Coronary artery (tissue), 2 donors: Measurements from ENCODE around the gene ACTC1.

Source experiments
- DNase-seq: peaks from one replicate; pipeline ENCODE4 v3.0.0-alpha.2; 2017; ENCODE audit warnings: low spot score
- H3K27ac ChIP-seq, 2 donors: fragments of 200-600 bp; sonication (generic); one replicate each; pipeline ENCODE4 v1.5.1; 2016 to 2019
- H3K4me3 ChIP-seq: fragments of 200-600 bp; sonication (generic); 2 replicates; pipeline ENCODE4 v1.5.1; 2016; ENCODE audit warnings: mild to moderate bottlenecking, moderate library complexity
- TF ChIP-seq, protein P1 (sequence below): fragments of 200-600 bp; sonication (generic); IDR thresholded peaks from one replicate; pipeline ENCODE4 v1.5.1; 2019; ENCODE audit warnings: antibody characterized with exemption

Gene ACTC1

DNA sequence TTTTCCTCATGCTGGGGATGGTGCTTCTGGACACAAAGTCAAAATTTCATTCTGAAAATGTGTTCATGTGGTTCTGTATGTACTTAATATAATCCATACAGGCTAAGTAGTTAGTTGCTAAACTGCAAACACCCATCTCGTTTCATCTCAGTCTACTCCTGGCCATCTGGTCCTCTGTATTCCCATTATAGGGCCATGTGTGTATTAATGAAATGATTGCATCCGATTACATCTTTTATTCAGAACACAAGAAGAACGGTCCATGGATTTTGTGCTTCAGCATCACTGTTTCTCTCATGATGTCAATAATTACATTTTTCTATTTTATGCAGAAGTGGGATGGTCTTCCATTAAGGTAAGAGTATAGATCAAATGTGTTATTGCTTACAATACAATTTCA, 34.4 kb downstream of the ACTC1 start:
- Histone ChIP-seq H3K4me3 (no peak overlapping the region), H3K27ac (no peak overlapping the region)
- TF ChIP-seq, protein P1, sequence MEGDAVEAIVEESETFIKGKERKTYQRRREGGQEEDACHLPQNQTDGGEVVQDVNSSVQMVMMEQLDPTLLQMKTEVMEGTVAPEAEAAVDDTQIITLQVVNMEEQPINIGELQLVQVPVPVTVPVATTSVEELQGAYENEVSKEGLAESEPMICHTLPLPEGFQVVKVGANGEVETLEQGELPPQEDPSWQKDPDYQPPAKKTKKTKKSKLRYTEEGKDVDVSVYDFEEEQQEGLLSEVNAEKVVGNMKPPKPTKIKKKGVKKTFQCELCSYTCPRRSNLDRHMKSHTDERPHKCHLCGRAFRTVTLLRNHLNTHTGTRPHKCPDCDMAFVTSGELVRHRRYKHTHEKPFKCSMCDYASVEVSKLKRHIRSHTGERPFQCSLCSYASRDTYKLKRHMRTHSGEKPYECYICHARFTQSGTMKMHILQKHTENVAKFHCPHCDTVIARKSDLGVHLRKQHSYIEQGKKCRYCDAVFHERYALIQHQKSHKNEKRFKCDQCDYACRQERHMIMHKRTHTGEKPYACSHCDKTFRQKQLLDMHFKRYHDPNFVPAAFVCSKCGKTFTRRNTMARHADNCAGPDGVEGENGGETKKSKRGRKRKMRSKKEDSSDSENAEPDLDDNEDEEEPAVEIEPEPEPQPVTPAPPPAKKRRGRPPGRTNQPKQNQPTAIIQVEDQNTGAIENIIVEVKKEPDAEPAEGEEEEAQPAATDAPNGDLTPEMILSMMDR = no peak
- DNase-seq = no peak

DNA sequence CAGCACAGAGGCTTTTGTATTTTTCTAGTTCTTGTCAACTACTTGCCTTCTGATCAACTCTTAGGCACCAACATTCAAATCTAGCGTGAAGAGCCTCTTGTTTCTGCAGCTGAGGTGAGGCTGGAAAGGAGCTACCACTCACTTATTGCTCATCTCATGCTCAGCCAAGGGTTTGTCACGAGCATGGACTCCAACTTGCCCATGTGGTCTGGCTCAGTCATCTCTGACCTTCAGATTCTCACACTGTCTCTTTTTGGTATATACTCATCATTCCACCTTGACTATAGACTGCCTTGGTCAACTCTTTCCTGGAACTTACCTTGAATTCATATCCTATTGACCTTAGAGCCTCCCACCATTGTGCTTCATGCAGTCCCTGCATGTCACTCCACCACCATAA, 35.4 kb downstream of the ACTC1 start:
- TF ChIP-seq, protein P1 = no peak
- Histone ChIP-seq H3K27ac (no peak overlapping the region), H3K4me3 (no peak overlapping the region)
- DNase-seq = no peak

DNA sequence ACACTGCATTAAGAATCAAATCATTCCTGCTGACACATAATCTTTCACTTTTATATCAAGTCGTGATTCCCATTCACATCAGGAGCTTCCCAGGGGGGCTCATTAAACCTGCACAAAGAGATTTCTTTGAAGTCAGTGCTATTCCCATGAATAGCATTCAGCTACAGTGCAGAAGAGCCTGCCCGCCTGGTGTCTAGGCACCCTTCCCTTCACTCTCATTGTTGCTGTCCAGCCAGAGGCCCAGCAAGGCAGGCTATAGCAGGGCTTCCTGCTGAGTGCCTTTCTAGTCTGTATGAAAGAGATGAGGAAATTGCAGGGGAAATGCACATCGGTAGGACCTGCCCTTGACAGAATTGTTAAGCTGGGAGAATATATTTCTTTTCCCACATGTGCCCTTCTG, 36.0 kb downstream of the ACTC1 start:
- Histone ChIP-seq H3K4me3 (no peak overlapping the region), H3K27ac (no peak overlapping the region)
- TF ChIP-seq, protein P1 = no peak
- no peak for DNase-seq

DNA sequence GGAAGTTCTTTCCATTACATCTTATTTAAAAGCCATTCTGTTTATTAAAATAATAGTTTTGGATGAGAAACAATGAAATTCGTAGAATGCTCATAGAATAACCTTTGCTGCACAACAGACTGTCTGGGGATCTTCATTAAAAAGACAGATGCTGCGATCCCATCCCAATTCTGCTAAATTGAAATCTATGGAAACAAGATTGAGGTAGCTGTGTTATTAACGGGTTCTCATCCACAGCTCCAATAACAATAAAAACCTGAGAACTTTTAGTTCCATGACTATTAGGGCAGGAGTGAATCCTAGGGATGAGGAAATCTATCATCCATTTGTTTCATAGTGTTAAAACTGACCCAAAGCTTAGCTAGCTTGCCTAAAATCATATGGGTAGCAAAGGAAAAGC, 38.1 kb downstream of the ACTC1 start:
- Histone ChIP-seq H3K4me3 (no peak overlapping the region), H3K27ac (no peak overlapping the region)
- TF ChIP-seq, protein P1 = no peak
- no peak for DNase-seq

- no peak for DNase-seq
- no peak overlapping the region for H3K4me3 ChIP-seq
- TF ChIP-seq, protein P1 = no peak
- H3K27ac ChIP-seq = no peak overlapping the region
These were observed 40.0 kb downstream of the ACTC1 start for GRCh38 chr15:34755419-34755773.

- DNase-seq = no peak
- Histone ChIP-seq H3K4me3 (peak within 1 kb of the TSS; percentile 61), H3K27ac (no peak within 1 kb of the TSS)
- TF ChIP-seq, protein P1 = no peak
These were observed 40.5 kb downstream of the ACTC1 start, which contains the start of gene GJD2 for GRCh38 chr15:34754674-34755418. GJD2 (minus strand) TSS chr15:34754998; CDS start chr15:34754488, 510 bp downstream.

DNA sequence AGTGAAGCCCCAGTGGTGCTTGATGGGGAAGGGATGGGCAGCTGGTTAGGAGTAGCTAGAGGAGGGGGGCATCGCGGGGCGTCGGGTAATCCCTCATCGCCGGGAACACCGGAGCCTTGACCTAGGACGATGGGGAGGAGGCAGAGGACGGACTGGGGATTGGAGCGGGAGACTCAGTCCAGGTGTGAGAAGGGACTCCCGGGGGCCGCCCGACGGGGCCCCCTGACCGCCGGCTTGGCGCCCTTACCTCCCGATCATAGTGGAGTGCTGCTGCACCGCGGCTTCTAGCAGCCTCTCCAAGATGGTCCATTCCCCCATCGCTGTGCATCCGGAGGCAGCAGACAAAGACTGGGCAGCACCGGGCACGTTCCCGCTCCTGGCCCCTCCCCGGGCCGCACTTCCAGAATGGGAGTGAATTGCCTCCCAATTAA, 41.2 kb downstream of the ACTC1 start:
- Histone ChIP-seq H3K4me3 (peak overlapping the region; percentile 61), H3K27ac (no peak overlapping the region)
- TF ChIP-seq, protein P1 = no peak
- DNase-seq = no peak
